IPS DF 6.9 (cell line): ENCODE data around the gene TMEM35B.

ENCODE experiments used
- DNase-seq: peaks from one replicate; pipeline ENCODE4 v3.0.0-alpha.2; 2013; ENCODE audit warnings: low read depth, low spot score
- H3K27ac ChIP-seq: one replicate; pipeline ENCODE4 v1.5.1; 2013; ENCODE audit warnings: low read length, control low read depth
- H3K27me3 ChIP-seq: 2 replicates; pipeline ENCODE4 v1.6.1; 2013; ENCODE audit warnings: mild to moderate bottlenecking, low read length; ENCODE audit not compliant: control insufficient read depth, insufficient read depth
- H3K36me3 ChIP-seq: 2 replicates; pipeline ENCODE4 v1.6.1; 2013; ENCODE audit warnings: low read length; ENCODE audit not compliant: control insufficient read depth, insufficient read depth
- H3K4me1 ChIP-seq: 2 replicates; pipeline ENCODE4 v1.6.1; 2013; ENCODE audit warnings: low read length; ENCODE audit not compliant: control insufficient read depth, insufficient read depth
- H3K4me3 ChIP-seq: 2 replicates; pipeline ENCODE4 v1.5.1; 2013; ENCODE audit warnings: mild to moderate bottlenecking, low read length
- H3K9me3 ChIP-seq: 2 replicates; pipeline ENCODE4 v1.6.1; 2013; ENCODE audit warnings: low read length, inconsistent platforms; ENCODE audit not compliant: control insufficient read depth, insufficient read depth
- WGBS: extraction: QIAGEN DNeasy Blood & Tissue Kit; methylation state at CpG from one replicate; pipeline ENCODE4 v1.1.7; 2013; ENCODE audit warnings: mixed read lengths, missing lambda C conversion rate; ENCODE audit not compliant: insufficient read length, insufficient coverage; 5-methylcytosine and 5-hydroxymethylcytosine counted together

Gene TMEM35B

DNA sequence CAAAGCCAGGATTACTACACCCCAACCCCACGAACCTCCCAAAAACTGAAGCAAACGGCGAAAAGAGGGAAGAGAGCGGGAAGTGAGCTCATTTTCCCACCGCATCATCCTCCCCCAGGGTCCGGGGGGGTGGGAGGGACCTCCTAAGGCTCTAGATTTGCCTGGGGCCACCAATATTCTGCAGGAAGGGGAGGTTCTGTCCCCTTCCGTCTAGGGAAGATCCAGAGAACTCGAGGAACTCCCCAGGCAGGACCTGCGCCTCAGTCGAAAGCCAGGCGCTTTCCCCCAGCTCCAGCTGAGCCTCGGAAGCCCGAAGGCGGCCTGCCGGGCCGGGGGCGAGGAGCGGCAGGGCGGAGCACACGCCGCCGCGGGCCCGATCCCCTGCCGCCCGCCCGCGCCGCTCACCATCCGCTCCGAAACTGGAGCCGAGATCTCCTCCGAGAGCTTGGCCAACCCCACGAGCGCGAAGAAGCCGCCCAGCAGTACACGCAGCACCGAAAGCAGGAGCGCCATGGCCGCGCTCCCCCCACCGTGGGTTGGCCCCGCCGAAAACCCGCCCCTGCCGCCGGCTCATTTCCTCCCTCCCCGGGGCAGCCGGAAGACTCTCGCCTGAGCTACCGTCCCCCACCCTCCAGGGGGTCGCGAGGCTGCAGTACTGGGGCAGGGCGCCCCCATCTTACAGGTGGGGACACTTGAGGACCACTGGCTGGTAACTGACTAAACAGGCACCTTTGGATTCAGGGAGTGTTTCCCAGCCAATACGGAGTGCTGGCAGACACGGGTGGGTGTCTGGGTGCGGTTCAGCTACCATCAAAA, at the start of gene TMEM35B:
TMEM35B (minus strand) TSS at position 555 of the 816 bp plus-strand sequence; CDS start at position 513, 42 bp downstream.
- Histone ChIP-seq H3K36me3 (no peaks in the 10 kb centered on the region), H3K4me3 (peak within 1 kb of the TSS; percentile 96), H3K4me1 (no peaks in the 10 kb centered on the region), H3K27ac (no peak within 1 kb of the TSS), H3K27me3 (no peaks in the 10 kb centered on the region), H3K9me3 (no peaks in the 10 kb centered on the region)
- no peak for DNase-seq
- no CpG with 5 or more reads among the region's 58 CpGs for WGBS

DNA sequence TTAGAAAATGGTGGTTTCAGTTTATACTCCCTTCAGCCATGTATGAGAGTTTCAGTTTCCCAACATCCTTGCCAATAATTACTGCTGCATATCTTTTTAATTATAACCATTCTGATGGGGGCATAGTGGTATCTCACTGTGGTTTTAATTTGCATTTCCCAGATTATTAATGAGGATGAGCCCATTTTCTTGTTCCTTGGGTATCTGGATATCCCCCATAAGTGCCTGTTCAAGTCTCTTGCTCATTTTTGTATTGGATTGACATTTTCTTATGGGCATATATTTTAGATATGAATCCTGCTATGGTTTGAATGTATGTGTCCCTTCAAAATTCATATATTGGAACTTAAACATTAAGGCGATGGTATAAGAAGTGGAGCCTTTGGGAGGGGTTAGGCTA, 48.2 kb upstream of the TMEM35B start:
- no peak for DNase-seq
- no CpG with 5 or more reads among the region's 1 CpG for WGBS
- no peaks in the 10 kb centered on the region for H3K9me3 ChIP-seq
- H3K4me1 ChIP-seq: no peaks in the 10 kb centered on the region
- no peak overlapping the region for H3K27ac ChIP-seq
- 0 out of 2 replicates have a peak, but pooled peaks cover 1% of the 10 kb centered on the region for H3K27me3 ChIP-seq
- no peak overlapping the region for H3K4me3 ChIP-seq
- no peaks in the 10 kb centered on the region for H3K36me3 ChIP-seq

DNA sequence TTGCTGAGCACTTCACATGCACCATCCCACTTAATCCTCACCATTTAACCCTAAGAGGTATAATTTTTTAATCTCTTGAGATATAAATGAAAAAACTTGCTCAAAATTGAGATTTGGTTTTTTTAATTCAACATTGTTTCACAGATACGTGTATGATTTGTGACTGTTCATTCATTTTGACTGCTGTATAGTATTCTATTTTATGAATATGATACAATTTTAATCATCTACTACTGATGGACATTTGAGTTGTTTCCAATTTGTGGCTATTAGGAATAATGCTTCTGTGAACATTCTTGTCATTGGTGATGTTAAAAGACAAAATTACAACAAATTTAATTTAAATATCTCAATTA, 47.2 kb upstream of the TMEM35B start:
- H3K4me3 ChIP-seq: no peak overlapping the region
- no peak overlapping the region for H3K27ac ChIP-seq
- WGBS: no CpG with 5 or more reads among the region's 1 CpG
- no peaks in the 10 kb centered on the region for H3K4me1 ChIP-seq
- H3K36me3 ChIP-seq: no peaks in the 10 kb centered on the region
- H3K9me3 ChIP-seq: no peaks in the 10 kb centered on the region
- no peak for DNase-seq
- H3K27me3 ChIP-seq: 0 out of 2 replicates have a peak, but pooled peaks cover 1% of the 10 kb centered on the region

DNA sequence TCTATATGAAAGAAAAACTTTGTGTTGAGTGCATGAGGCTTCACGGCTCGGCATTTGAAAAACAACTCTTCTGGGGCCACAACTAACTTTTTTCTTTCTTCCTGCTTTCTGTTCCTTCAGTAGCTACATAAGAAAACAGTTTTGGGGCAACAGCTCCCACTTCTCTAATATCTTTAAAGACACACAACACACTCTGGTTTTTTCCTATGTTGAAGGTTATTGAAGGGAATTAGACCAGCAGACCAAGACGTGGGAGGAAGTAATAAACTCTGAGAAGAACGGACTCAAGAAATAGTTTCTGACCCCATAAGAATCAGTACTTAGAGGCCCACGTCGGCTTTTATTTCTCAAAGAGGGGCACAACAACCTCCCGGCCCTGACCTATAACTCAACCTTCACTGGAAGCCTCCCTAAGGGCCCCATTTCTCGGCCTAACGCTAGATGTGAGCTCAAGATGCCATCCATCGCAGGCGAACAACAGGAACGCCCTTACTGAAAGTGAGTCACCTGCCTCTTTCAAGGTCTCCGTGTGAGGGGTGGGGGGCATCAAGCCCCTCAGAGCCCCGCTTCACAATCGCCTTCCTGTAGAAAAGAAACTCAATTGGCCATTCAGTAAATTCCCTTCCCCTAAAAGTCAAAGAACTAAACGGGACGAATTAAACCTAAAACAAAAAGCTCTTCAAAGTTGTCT, 45.8 kb upstream of the TMEM35B start:
- no peak for DNase-seq
- Histone ChIP-seq H3K27ac (no peak overlapping the region), H3K4me1 (no peaks in the 10 kb centered on the region), H3K9me3 (no peaks in the 10 kb centered on the region), H3K27me3 (0 out of 2 replicates have a peak, but pooled peaks cover 1% of the 10 kb centered on the region), H3K36me3 (no peaks in the 10 kb centered on the region), H3K4me3 (peak overlapping the region; percentile 90; the same call in 1 of the 2 replicates)
- no CpG with 5 or more reads among the region's 17 CpGs for WGBS

DNA sequence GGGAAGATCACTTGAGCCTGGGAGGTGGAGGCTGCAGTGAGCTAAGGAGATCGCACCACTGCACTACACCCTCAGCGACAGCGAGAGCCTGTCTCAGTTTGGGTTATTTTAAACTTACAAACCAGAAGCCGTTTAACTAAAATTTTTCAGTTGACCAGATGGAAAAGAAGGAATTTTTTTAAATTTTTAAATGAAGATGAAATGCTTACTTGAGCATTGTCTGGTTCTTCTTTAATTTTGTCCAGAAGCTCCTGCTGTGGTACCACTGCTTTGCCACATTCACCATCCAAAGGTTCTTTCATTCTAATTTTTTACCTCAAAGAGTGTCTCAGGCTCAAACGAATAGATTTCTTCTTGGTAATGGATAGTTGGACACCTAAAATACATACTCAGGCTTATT, 45.2 kb upstream of the TMEM35B start:
- Histone ChIP-seq H3K27me3 (0 out of 2 replicates have a peak, but pooled peaks cover 1% of the 10 kb centered on the region), H3K9me3 (no peaks in the 10 kb centered on the region), H3K4me3 (no peak overlapping the region), H3K27ac (no peak overlapping the region), H3K36me3 (no peaks in the 10 kb centered on the region), H3K4me1 (no peaks in the 10 kb centered on the region)
- DNase-seq: no peak
- no CpG with 5 or more reads among the region's 5 CpGs for WGBS

DNA sequence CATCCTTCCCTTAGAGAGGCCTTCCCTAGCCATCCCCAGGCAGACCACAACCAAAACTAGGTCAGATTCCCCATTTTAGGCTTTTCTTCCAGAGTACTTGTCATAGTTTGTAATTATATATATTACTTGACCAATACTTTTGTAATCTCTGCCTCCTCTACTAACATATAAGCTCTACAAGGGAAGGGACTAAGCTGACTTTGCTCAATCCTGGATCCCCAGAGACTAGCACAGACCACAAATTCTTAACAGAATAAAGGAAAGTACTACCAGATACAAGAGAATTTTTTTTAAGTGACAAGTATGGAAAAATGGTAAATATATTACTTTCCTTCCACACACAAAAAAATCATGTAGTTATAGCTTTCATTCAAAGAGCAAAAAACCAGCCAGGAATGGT, 44.6 kb upstream of the TMEM35B start:
- H3K4me1 ChIP-seq: no peaks in the 10 kb centered on the region
- no peak overlapping the region for H3K4me3 ChIP-seq
- H3K9me3 ChIP-seq: no peaks in the 10 kb centered on the region
- no peak overlapping the region for H3K27ac ChIP-seq
- 0 out of 2 replicates have a peak, but pooled peaks cover 1% of the 10 kb centered on the region for H3K27me3 ChIP-seq
- no peaks in the 10 kb centered on the region for H3K36me3 ChIP-seq
- DNase-seq: no peak

DNA sequence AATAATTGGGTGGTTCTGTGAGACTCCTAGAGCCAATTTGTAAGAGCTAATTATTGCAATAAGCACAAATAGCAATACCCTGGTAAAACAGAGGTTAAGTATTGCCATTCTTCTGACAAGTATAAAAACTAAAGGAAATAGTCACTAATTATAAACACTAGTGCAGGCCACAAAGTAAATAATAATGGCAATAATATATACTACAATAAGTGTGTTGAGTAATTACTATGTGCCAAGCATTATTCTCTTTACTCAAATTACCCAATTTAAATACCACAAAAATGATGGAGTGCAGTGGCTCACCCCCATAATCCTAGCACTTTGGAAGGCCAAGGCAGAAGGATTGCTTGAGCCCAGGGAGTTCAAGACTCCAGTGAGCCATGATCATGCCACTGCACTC, 31.3 kb upstream of the TMEM35B start:
- no peak for DNase-seq

DNA sequence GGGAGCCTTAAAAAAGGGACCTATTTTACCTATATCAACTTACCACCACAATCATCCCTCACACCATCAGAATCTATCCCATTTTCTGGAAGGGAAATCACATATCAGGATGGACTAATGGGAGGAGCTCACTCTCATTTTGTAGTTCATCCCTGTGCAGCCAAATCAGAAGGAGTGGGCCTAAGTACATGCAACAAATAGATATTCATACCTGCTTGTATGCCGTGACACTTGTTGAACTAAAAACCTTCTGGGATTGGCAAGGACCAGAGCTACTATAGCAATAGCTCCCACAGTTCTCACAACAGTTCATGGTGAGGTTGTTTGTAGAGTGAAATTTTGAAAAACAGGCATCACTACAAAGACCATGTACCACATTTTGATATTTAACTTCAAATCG, 29.3 kb upstream of the TMEM35B start:
- H3K36me3 ChIP-seq: no peaks in the 10 kb centered on the region; the same call in 1 of the 2 replicates
- no peaks in the 10 kb centered on the region for H3K9me3 ChIP-seq
- H3K4me1 ChIP-seq: no peaks in the 10 kb centered on the region
- no peak overlapping the region for H3K4me3 ChIP-seq
- DNase-seq: no peak
- no peak overlapping the region for H3K27ac ChIP-seq
- no peaks in the 10 kb centered on the region for H3K27me3 ChIP-seq
- WGBS: no CpG with 5 or more reads among the region's 2 CpGs

More for the DNA sequence above, 31.3 kb upstream of the TMEM35B start:
- H3K9me3 ChIP-seq: no peaks in the 10 kb centered on the region
- no peaks in the 10 kb centered on the region; the same call in 1 of the 2 replicates for H3K36me3 ChIP-seq
- H3K27me3 ChIP-seq: no peaks in the 10 kb centered on the region
- no peaks in the 10 kb centered on the region for H3K4me1 ChIP-seq
- H3K27ac ChIP-seq: no peak overlapping the region
- H3K4me3 ChIP-seq: no peak overlapping the region

DNA sequence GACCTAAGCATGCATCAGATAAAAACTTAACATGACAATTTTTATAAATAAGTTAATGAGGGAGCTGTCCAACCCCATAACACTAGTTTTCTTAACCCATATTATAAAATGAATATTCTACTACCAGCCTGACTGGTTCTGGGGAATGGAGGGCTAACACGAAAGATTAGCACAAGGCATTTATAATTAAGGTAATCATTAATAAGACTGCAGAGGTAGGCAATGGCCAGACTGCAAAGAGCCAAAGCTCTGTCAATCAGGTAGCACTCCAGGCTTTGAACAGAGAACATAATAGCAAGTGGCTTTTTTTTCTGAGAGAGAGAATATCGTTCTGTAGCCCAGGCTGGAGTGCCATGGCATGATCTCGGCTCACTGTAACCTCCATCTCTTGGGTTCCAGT, 20.6 kb upstream of the TMEM35B start:
- no peak for DNase-seq
- H3K9me3 ChIP-seq: no peaks in the 10 kb centered on the region
- no CpG with 5 or more reads among the region's 3 CpGs for WGBS
- no peak overlapping the region for H3K4me3 ChIP-seq
- H3K4me1 ChIP-seq: no peaks in the 10 kb centered on the region
- no peaks in the 10 kb centered on the region for H3K36me3 ChIP-seq
- H3K27me3 ChIP-seq: no peaks in the 10 kb centered on the region
- no peak overlapping the region for H3K27ac ChIP-seq

DNA sequence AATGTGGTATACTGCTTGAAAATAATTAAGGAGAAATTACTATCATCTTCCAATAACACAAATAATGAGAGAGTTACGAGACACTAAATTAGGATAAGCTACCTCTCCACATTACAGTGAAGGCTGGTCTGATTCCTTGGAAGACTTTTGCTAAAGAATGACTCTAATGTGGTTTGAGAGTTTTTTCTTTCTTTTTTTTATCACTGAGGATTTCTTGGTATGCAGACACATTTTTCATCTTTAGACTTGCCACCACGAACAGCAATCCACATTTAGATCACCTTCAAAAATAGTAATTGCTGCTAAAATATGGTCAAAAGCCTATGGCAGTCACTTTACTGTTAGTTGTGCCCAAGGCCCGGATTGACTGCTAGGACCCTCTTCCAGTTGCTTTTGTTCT, 16.6 kb upstream of the TMEM35B start:
- WGBS: no CpG with 5 or more reads among the region's 3 CpGs

More for the DNA sequence above, 16.6 kb upstream of the TMEM35B start:
- H3K9me3 ChIP-seq: no peaks in the 10 kb centered on the region
- H3K27me3 ChIP-seq: no peaks in the 10 kb centered on the region
- no peak overlapping the region for H3K4me3 ChIP-seq
- H3K4me1 ChIP-seq: no peaks in the 10 kb centered on the region
- no peaks in the 10 kb centered on the region for H3K36me3 ChIP-seq
- no peak for DNase-seq
- no peak overlapping the region for H3K27ac ChIP-seq
